Coronary artery (tissue), 2 donors: ENCODE results near the gene NRG2.

Experiments used
- DNase-seq: peaks from one replicate; pipeline ENCODE4 v3.0.0-alpha.2; 2017; ENCODE audit warnings: low spot score
- H3K27ac ChIP-seq, 2 donors: fragments of 200-600 bp; sonication (generic); one replicate each; pipeline ENCODE4 v1.5.1; 2016 to 2019
- H3K4me3 ChIP-seq: fragments of 200-600 bp; sonication (generic); 2 replicates; pipeline ENCODE4 v1.5.1; 2016; ENCODE audit warnings: mild to moderate bottlenecking, moderate library complexity
- TF ChIP-seq, protein P1 (sequence below): fragments of 200-600 bp; sonication (generic); IDR thresholded peaks from one replicate; pipeline ENCODE4 v1.5.1; 2019; ENCODE audit warnings: antibody characterized with exemption

NRG2 gene

DNA sequence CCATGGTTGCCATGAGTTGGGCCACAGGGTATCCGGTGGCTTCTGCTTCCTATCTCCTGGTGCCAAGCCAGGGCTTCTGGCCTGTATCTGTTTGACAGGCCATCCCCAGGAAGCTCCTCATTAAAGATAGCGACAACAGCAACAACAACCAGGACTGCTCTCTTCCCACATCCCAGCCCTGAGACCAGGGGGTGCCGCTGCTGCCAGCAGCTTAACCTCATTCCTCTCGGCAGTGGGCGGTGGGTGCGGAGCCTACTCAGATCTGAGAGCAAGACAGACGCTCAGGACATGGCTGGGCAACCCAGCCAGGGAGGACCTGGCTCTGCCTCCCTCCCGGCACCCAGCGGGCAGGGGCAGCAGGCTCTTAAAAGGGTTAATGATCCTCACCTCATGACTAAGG, 149.2 kb downstream of the NRG2 start:
- H3K4me3 ChIP-seq = no peak overlapping the region

DNA sequence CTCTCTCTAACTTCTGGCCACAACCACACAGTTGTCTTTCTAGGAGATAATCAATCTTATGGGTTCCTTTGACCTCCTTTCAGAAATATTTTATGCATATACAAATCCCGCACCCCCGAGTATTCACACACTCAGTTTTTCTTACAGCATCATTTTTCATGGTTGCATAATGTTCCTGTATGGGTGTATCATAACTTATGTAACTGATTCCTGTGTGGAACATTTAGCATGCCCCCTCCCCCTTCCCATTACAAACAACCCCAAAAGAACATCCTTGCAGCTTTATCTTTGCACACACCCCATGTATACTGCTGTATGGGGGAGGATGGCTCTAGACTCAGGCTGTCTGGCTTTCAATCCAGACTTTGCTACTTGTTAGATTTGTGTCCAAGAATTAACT, 153.7 kb downstream of the NRG2 start:
- H3K4me3 ChIP-seq = no peak overlapping the region
- H3K27ac ChIP-seq = no peak overlapping the region
- TF ChIP-seq, protein P1, sequence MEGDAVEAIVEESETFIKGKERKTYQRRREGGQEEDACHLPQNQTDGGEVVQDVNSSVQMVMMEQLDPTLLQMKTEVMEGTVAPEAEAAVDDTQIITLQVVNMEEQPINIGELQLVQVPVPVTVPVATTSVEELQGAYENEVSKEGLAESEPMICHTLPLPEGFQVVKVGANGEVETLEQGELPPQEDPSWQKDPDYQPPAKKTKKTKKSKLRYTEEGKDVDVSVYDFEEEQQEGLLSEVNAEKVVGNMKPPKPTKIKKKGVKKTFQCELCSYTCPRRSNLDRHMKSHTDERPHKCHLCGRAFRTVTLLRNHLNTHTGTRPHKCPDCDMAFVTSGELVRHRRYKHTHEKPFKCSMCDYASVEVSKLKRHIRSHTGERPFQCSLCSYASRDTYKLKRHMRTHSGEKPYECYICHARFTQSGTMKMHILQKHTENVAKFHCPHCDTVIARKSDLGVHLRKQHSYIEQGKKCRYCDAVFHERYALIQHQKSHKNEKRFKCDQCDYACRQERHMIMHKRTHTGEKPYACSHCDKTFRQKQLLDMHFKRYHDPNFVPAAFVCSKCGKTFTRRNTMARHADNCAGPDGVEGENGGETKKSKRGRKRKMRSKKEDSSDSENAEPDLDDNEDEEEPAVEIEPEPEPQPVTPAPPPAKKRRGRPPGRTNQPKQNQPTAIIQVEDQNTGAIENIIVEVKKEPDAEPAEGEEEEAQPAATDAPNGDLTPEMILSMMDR = no peak
- no peak for DNase-seq

More for the DNA sequence above, 149.2 kb downstream of the NRG2 start:
- no peak for DNase-seq
- no peak overlapping the region for H3K27ac ChIP-seq
- TF ChIP-seq, protein P1 = no peak

GRCh38 chr5:139888370-139888769, 154.7 kb downstream of the NRG2 start:
- DNase-seq = no peak
- Histone ChIP-seq H3K4me3 (no peak overlapping the region), H3K27ac (no peak overlapping the region)
- TF ChIP-seq, protein P1 = no peak

- Histone ChIP-seq H3K4me3 (no peak overlapping the region), H3K27ac (no peak overlapping the region)
- TF ChIP-seq, protein P1 = no peak
- no peak for DNase-seq
Measured at GRCh38 chr5:139886213-139886612, 156.9 kb downstream of the NRG2 start.

DNA sequence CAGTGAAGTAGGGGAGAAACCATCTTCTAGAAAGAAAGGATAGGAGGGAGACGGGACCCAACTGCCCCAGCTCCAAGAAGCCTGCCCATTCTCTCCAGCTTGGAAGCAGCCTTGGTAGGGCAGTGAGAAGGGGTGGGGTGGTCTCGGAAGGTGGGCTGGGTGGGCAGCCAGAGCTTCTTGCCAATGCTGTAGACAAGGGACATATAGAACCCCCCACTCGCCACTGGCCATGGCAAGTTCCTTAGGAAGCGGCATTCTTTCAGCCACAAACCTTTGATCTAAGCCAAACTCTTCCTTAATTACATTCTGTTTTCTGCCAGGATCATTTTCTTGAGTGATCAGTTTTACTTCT, 157.3 kb downstream of the NRG2 start:
- H3K27ac ChIP-seq = no peak overlapping the region
- no peak overlapping the region for H3K4me3 ChIP-seq
- DNase-seq = no peak
- TF ChIP-seq, protein P1 = no peak

DNA sequence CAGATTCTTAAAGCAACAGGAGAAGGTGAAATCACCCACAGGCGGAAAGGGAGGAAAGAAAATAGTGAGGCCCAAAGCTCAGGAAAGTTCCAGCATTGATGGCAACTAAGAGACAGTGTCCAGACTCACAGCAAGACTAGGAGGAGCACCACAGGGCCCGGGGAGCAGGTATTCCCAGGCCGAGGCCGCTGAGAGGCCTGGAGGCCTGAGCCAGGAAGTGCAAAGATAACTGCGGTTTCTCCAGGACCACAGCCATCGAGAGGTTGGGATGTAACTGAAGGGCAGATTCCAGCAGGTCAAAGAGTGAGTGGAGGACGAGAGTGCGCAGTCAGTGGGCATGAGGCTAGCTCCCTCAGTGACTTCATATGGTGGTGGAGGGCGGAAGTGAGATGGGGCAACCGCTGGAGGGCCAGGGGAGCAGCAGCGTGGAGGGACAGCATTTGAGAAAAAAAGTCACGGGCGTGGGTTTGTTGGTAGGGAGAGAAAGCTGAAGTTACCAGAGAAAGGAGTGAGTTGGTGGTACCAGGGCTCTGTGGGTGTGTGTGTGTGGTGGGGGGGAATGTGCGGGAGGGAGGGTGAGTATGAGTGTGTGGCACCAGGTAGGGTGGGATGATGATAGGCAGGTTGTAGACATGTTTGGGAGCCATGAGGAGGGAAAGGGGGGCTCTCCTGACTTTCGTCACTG, 157.8 kb downstream of the NRG2 start:
- TF ChIP-seq, protein P1 = no peak
- no peak overlapping the region for H3K27ac ChIP-seq
- H3K4me3 ChIP-seq = no peak overlapping the region
- no peak for DNase-seq

- Histone ChIP-seq H3K4me3 (no peak overlapping the region), H3K27ac (no peak overlapping the region)
- TF ChIP-seq, protein P1 = no peak
- DNase-seq = no peak
Measured at GRCh38 chr5:139884734-139885133, 158.4 kb downstream of the NRG2 start.
